HG03571 (cell line): Measurements from ENCODE around the gene ANKS1A.
"Not testable (repeated sequence)": the region's sequence is repeated elsewhere in the genome, so short reads cannot be mapped to it uniquely, and the experiment has no call there.

Experiments
- ATAC-seq: cut with Tn5 transposase; IDR thresholded peaks from one replicate; pipeline ENCODE4 v1.9.1; 2021; ENCODE audit not compliant: unreplicated experiment

Gene ANKS1A

GRCh38 chr6:34888874-34889555 lies at the start of gene ANKS1A:
Gene ANKS1A, plus strand, starts transcription at chr6:34889255. Its CDS starts 148 bp downstream, at chr6:34889403.
- ATAC-seq = no peak

GRCh38 chr6:34839666-34840352 lies 49.2 kb upstream of the ANKS1A start:
- no peak for ATAC-seq

- not testable (repeated sequence) for ATAC-seq
These were observed 40.0 kb upstream of the ANKS1A start for GRCh38 chr6:34849066-34849465.

- ATAC-seq = no peak
These were observed 37.7 kb upstream of the ANKS1A start for GRCh38 chr6:34851361-34851760.

GRCh38 chr6:34852406-34853085 lies 36.5 kb upstream of the ANKS1A start:
- no peak for ATAC-seq

GRCh38 chr6:34855463-34855862 lies 33.6 kb upstream of the ANKS1A start:
- no peak for ATAC-seq

- ATAC-seq = no peak
These were observed 30.4 kb upstream of the ANKS1A start for GRCh38 chr6:34858681-34859080.

- ATAC-seq = no peak
These were observed 29.1 kb upstream of the ANKS1A start for GRCh38 chr6:34859951-34860350.

- no peak for ATAC-seq
These were observed 28.3 kb upstream of the ANKS1A start for GRCh38 chr6:34860776-34861175.

GRCh38 chr6:34864007-34864406 lies 25.0 kb upstream of the ANKS1A start:
- no peak for ATAC-seq

GRCh38 chr6:34865107-34865506 lies 23.9 kb upstream of the ANKS1A start:
- ATAC-seq = no peak

- no peak for ATAC-seq
These were observed 22.5 kb upstream of the ANKS1A start for GRCh38 chr6:34866509-34866908.

- no peak for ATAC-seq
These were observed 21.6 kb upstream of the ANKS1A start for GRCh38 chr6:34867484-34867883.

GRCh38 chr6:34871853-34872252 lies 17.2 kb upstream of the ANKS1A start:
- ATAC-seq = no peak

GRCh38 chr6:34872332-34872731 lies 16.7 kb upstream of the ANKS1A start:
- no peak for ATAC-seq

GRCh38 chr6:34875292-34876213 lies 13.5 kb upstream of the ANKS1A start:
- ATAC-seq = no peak

GRCh38 chr6:34876472-34876871 lies 12.6 kb upstream of the ANKS1A start:
- ATAC-seq = no peak

GRCh38 chr6:34877259-34877658 lies 11.8 kb upstream of the ANKS1A start:
- no peak for ATAC-seq

- ATAC-seq = no peak
These were observed 11.1 kb upstream of the ANKS1A start for GRCh38 chr6:34877869-34878485.

GRCh38 chr6:34884073-34884472 lies 5.0 kb upstream of the ANKS1A start:
- ATAC-seq = not testable (repeated sequence)

- no peak for ATAC-seq
These were observed 4.1 kb upstream of the ANKS1A start for GRCh38 chr6:34884996-34885395.
